GM21447 (cell line): ENCODE data around the gene DTNA.
A peak's percentile ranks its signal among the peaks of the same experiment; 100 is the strongest.

ENCODE experiments used
- ATAC-seq: cut with Tn5 transposase; IDR thresholded peaks from one replicate; pipeline ENCODE4 v1.9.1; 2021; ENCODE audit not compliant: unreplicated experiment

The DTNA gene

GRCh38 chr18:34767601-34768027 is 57.5 kb downstream of the DTNA start:
- ATAC-seq = no peak

- no peak for ATAC-seq
Observed at GRCh38 chr18:34771958-34772357, 61.9 kb downstream of the DTNA start.

GRCh38 chr18:34772887-34773286 is 62.8 kb downstream of the DTNA start:
- ATAC-seq = no peak

GRCh38 chr18:34773378-34773777 is 63.3 kb downstream of the DTNA start:
- ATAC-seq = no peak

- ATAC-seq = no peak
Observed at GRCh38 chr18:34773961-34774766, 64.1 kb downstream of the DTNA start.

GRCh38 chr18:34775461-34775860 is 65.4 kb downstream of the DTNA start:
- no peak for ATAC-seq

- ATAC-seq = no peak
Observed at GRCh38 chr18:34779112-34779511, 69.0 kb downstream of the DTNA start.

- ATAC-seq = no peak
Observed at GRCh38 chr18:34780856-34781255, 70.8 kb downstream of the DTNA start.

- no peak for ATAC-seq
Observed at GRCh38 chr18:34783501-34783900, 73.4 kb downstream of the DTNA start.

GRCh38 chr18:34786162-34786741 is 76.2 kb downstream of the DTNA start:
- ATAC-seq = no peak

GRCh38 chr18:34787931-34788532 is 77.9 kb downstream of the DTNA start:
- peak; percentile 70 for ATAC-seq

- no peak for ATAC-seq
Observed at GRCh38 chr18:34789768-34790344, 79.8 kb downstream of the DTNA start.

GRCh38 chr18:34794348-34794747 is 84.2 kb downstream of the DTNA start:
- ATAC-seq = no peak

- ATAC-seq = no peak
Observed at GRCh38 chr18:34795070-34795732, 85.1 kb downstream of the DTNA start.

- no peak for ATAC-seq
Observed at GRCh38 chr18:34796035-34796657, 86.0 kb downstream of the DTNA start.

- ATAC-seq = no peak
Observed at GRCh38 chr18:34799291-34799690, 89.2 kb downstream of the DTNA start.

- ATAC-seq = no peak
Observed at GRCh38 chr18:34800381-34800780, 90.3 kb downstream of the DTNA start.

- ATAC-seq = no peak
Observed at GRCh38 chr18:34801774-34802173, 91.7 kb downstream of the DTNA start.

- no peak for ATAC-seq
Observed at GRCh38 chr18:34802959-34803358, 92.9 kb downstream of the DTNA start.

GRCh38 chr18:34803877-34804400 is 93.8 kb downstream of the DTNA start:
- no peak for ATAC-seq
